ENCODE measurements around the gene MNT.

GRCh38 chr17:2427910-2428309, 27.1 kb upstream of the MNT start:
- TF ChIP-seq CTCF (IDR thresholded peaks at IDR 0.05) (no peak), ZFX (IDR thresholded peaks at IDR 0.05; ENCODE audit: borderline replicate concordance) (no peak)
